Esophagus muscularis mucosa (tissue), 4 donors: ENCODE results near the gene RNASE2. TPM values are rescaled to one million over a fixed set of nuclear protein-coding genes. Genes with fewer than 3 reads are reported as not detected.
"Not testable (repeated sequence)": the region's sequence is repeated elsewhere in the genome, so short reads cannot be mapped to it uniquely, and the experiment has no call there.

Source experiments
- DNase-seq: peaks from one replicate; pipeline ENCODE4 v3.0.0-alpha.2; 2017; ENCODE audit errors: extremely low spot score
- H3K27ac ChIP-seq, 4 donors: fragments of 200-600 bp; sonication (generic); replicated peaks in 1 of 4; 1 replicate in 3 of 4; 2 replicates in 1 of 4; pipeline ENCODE4 v1.5.1; 2016 to 2019; ENCODE audit warnings: mild to moderate bottlenecking in 1 of 4
- H3K27me3 ChIP-seq, 4 donors: fragments of 200-600 bp; sonication (generic); one replicate each; pipeline versions ENCODE4 v1.5.1 to v1.6.0; 2016 to 2019
- H3K36me3 ChIP-seq, 4 donors: fragments of 200-600 bp; sonication (generic); one replicate each; pipeline ENCODE4 v1.5.1; 2016 to 2019
- H3K4me1 ChIP-seq, 4 donors: fragments of 200-600 bp; sonication (generic); one replicate each; pipeline ENCODE4 v1.5.1; 2016 to 2019
- H3K4me3 ChIP-seq, 4 donors: fragments of 200-600 bp; sonication (generic); 1 replicate in 2 of 4; 2 replicates in 2 of 4; pipeline ENCODE4 v1.5.1; 2016 to 2019; ENCODE audit warnings: mild to moderate bottlenecking in 4 of 4, moderate library complexity in 1 of 4
- H3K9me3 ChIP-seq, 4 donors: fragments of 200-600 bp; sonication (generic); 1 replicate in 3 of 4; 2 replicates in 1 of 4; pipeline ENCODE4 v1.5.1; 2016 to 2019
- EP300 ChIP-seq: sonication (generic); formaldehyde crosslinking; IDR thresholded peaks from one replicate; pipeline ENCODE4 v1.6.1; 2017; ENCODE audit warnings: antibody characterized with exemption
- POLR2A ChIP-seq: fragments of 450-650 bp; IDR thresholded peaks from one replicate; pipeline ENCODE4 v1.6.1; 2017; ENCODE audit warnings: antibody characterized with exemption, moderate library complexity, mild to moderate bottlenecking, low read depth
- POLR2AphosphoS5 ChIP-seq, 2 donors: sonication (generic); formaldehyde crosslinking; IDR thresholded peaks; one replicate each; pipeline ENCODE4 v1.6.1; 2017; ENCODE audit warnings: antibody characterized with exemption in 2 of 2
- WGBS: methylation state at CpG from one replicate; pipeline ENCODE4 v1.1.5; 2018; 5-methylcytosine and 5-hydroxymethylcytosine counted together
- intact Hi-C: fragments of 100-400 bp; cut with DNase I; formaldehyde crosslinking; loops from one replicate; pipeline ENCODE4 v1.15.1; 2023
- total RNA-seq, 4 donors: library from RNA; depleted of rRNA; stranded (reverse); fragments of >200 nt; gene quantifications; one replicate each; pipeline versions ENCODE4 v1.1.0 to v1.2.1, GENCODE V29; 2016
- TF ChIP-seq, protein P1 (sequence below), 3 experiments: fragments of 200-600 bp in 2 of 3; fragments of 450-650 bp in 1 of 3; sonication (generic) in 2 of 3; IDR thresholded peaks; one replicate each; pipeline ENCODE4 v1.5.1; 2017 to 2019; ENCODE audit warnings: antibody characterized with exemption in 3 of 3, mild to moderate bottlenecking in 2 of 3, moderate library complexity in 1 of 3

The RNASE2 gene
- 1 to 10 TPM in 3 of 4 donors, not detected in 1; 1.7 to 3.8 (median 2.1) TPM for total RNA-seq

DNA sequence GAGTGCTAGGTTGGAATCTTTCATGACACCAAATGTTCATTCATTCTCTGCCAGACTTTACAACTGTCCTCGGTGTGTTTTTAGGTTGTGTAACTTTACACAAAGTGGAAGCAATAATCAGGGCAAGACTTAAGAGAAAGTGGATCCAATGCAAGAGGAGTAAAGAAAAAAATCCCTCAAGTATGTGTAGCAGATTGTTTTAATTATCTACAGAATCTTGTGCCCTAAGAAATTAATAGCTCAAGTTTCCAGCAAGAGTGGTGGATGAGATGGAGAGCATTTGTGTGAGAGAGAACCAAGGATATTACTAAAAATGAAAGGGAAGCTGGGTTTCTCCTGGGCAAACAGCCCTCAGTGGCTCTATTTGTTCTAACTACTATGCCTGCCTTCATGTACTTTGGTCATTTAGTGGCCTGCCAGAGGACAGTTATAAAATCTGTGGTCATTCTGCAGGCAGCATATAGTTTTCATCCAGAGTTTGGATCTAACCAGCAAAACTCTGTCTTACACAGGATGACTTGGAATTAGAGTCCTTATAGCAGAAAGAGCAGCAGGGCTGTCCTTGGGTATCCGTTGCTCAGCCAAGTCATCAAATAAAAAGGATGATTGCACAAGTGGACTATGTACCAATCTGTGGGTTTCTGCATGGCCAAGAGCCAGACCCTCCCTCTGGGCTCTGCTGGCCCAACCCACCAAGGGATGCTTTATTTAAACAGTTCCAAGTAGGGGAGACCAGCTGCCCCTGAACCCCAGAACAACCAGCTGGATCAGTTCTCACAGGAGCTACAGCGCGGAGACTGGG lies at the start of gene RNASE2:
TSS of gene RNASE2 (plus strand) at position 752 of the 802 bp plus-strand sequence. CDS start 285 bp downstream, outside the sequence.
- DNase-seq, intact Hi-C loops, H3K4me3 ChIP-seq, H3K36me3 ChIP-seq, H3K9me3 ChIP-seq, H3K27ac ChIP-seq, H3K4me1 ChIP-seq: not testable (repeated sequence)
- peaks cover 0 to 12% (median 0%) of the 10 kb centered on the region in 4 donors for H3K27me3 ChIP-seq
- 59% methylated on average over 4 of the region's 4 CpGs for WGBS

DNA sequence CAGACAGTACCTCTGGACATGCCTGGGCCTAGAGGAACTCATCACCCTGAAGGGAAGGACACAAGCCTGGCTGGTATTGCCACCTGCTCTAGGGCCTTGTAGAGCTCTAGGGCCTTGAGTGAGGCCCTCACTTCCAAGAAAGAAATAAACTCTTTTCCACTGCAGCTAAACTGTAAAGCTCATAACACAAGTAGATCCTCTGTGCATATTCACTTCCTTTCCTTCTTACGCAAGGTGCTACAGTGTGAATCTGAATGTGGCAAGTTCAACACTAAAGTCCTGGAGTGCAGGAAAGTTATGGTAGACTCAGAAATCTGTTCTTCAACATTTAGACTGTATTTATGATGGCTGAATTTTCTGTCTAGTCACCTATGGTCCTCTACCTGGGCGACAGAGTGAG lies 49.6 kb upstream of the RNASE2 start:
- intact Hi-C loops = no loop called here
- no peak for TF ChIP-seq EP300
- WGBS = 90% methylated on average over 2 of the region's 2 CpGs
- Histone ChIP-seq H3K27me3 (no peaks in the 10 kb centered on the region), H3K4me3 (no peak overlapping the region), H3K36me3 (no peaks in the 10 kb centered on the region), H3K4me1 (no peaks in the 10 kb centered on the region), H3K9me3 (no peaks in the 10 kb centered on the region), H3K27ac (no peak overlapping the region)
- DNase-seq = no peak

DNA sequence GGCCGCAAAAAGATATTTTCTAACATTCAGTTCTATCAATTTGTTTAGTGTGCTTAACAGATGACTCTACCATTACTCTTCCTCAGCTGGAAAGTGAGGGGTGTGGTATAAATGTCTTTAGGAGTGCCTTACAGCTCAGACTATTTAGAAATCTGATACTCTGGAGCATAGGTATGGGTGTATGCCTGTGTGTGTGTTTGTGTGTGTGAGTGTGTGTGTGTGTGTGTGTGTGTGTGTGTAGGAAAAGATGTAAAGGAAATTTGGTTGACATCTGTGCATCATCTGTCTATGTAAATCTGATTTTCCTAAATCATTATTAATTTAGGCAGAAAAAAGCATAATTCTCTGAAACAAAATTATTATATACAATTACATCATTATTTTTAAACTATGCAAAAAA lies 48.1 kb upstream of the RNASE2 start:
- WGBS = 100% methylated on average over 1 of the region's 1 CpG
- Histone ChIP-seq H3K9me3 (no peaks in the 10 kb centered on the region), H3K27me3 (peaks cover 0 to 7% (median 0%) of the 10 kb centered on the region in 4 donors), H3K27ac (no peak overlapping the region), H3K36me3 (no peaks in the 10 kb centered on the region), H3K4me3 (no peak overlapping the region), H3K4me1 (no peaks in the 10 kb centered on the region)
- intact Hi-C loops = no loop called here
- TF ChIP-seq EP300 (no peak), POLR2AphosphoS5 (IDR thresholded peaks at IDR 0.05) (no peak), POLR2A (no peak)
- TF ChIP-seq, protein P1, sequence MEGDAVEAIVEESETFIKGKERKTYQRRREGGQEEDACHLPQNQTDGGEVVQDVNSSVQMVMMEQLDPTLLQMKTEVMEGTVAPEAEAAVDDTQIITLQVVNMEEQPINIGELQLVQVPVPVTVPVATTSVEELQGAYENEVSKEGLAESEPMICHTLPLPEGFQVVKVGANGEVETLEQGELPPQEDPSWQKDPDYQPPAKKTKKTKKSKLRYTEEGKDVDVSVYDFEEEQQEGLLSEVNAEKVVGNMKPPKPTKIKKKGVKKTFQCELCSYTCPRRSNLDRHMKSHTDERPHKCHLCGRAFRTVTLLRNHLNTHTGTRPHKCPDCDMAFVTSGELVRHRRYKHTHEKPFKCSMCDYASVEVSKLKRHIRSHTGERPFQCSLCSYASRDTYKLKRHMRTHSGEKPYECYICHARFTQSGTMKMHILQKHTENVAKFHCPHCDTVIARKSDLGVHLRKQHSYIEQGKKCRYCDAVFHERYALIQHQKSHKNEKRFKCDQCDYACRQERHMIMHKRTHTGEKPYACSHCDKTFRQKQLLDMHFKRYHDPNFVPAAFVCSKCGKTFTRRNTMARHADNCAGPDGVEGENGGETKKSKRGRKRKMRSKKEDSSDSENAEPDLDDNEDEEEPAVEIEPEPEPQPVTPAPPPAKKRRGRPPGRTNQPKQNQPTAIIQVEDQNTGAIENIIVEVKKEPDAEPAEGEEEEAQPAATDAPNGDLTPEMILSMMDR (IDR thresholded peaks at IDR 0.05) = no peak
- no peak for DNase-seq

DNA sequence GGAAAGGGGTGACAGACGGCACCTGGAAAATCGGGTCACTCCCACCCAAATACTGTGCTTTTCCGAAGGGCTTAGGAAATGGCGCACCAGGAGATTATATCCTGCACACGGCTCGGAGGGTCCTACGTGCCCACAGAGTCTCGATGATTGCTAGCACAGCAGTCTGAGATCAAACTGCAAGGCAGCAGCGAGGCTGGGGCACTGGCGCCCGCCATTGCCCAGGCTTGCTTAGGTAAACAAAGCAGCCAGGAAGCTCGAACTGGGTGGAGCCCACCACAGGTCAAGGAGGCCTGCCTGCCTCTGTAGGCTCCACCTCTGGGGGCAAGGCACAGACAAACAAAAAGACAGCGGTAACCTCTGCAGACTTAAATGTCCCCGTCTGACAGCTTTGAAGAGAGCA lies 44.5 kb upstream of the RNASE2 start:
- H3K4me1 ChIP-seq, H3K27me3 ChIP-seq, intact Hi-C loops, H3K27ac ChIP-seq, DNase-seq, H3K9me3 ChIP-seq, H3K4me3 ChIP-seq, H3K36me3 ChIP-seq: not testable (repeated sequence)
- WGBS = 67% methylated on average over 3 of the region's 14 CpGs

DNA sequence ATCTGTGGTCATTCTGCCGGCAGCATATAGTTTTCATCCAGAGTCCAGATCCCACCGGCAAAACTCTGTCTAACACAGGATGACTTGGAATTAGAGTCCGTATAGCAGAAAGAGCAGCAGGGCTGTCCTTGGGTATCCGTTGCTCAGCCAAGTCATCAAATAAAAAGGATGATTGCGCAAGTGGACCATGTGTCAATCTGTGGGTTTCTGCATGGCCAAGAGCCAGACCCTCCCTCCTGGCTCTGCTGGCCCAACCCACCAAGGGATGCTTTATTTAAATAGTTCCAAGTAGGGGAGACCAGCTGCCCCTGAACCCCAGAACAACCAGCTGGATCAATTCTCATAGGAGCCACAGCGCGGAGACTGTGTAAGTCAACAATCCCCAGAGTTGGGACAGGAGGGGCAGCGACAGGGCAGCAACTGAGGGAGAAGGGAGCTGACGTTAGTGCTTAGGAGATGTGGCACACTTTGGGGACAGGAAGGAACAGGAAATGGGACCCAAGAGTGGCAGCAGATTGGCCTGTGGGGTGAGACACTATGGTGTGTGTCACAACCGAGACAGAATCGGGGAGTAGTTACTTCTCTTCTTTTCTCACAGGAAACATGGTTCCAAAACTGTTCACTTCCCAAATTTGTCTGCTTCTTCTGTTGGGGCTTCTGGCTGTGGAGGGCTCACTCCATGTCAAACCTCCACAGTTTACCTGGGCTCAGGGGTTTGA lies 36.1 kb upstream of the RNASE2 start:
- H3K4me1 ChIP-seq, H3K9me3 ChIP-seq, H3K4me3 ChIP-seq, intact Hi-C loops, H3K36me3 ChIP-seq, DNase-seq, H3K27ac ChIP-seq: not testable (repeated sequence)
- peaks cover 0 to 19% (median 0%) of the 10 kb centered on the region in 4 donors for H3K27me3 ChIP-seq
- WGBS = 66% methylated on average over 11 of the region's 11 CpGs

DNA sequence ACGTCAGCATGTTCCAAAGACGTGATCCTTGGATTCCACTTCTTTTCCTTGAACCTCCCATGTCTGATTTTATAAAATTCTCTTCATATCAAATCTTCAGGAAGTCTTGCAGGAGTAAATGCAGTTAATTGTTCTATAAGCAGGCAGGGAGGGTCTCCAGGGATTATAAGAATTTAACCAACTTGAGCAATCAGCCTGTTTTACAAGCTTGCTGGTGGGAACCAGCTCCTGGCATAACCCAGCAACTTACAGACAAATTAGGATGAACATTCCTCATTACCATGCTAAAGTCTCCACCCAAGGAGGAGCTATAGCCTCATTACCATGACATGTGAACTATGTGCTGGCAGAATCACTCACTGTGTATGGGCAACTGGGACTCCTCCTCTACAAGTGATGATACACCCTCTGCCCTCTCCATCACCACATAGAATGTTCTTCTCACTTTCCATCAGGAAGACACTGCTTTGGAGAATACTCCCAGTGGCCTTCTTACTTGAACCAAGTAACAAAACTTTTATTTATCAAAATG lies 31.5 kb upstream of the RNASE2 start:
- H3K4me1 ChIP-seq, H3K9me3 ChIP-seq, intact Hi-C loops, H3K4me3 ChIP-seq, H3K27ac ChIP-seq, H3K36me3 ChIP-seq, DNase-seq: not testable (repeated sequence)
- H3K27me3 ChIP-seq = peaks cover 0 to 30% (median 0%) of the 10 kb centered on the region in 4 donors
- WGBS = 73% methylated on average over 2 of the region's 2 CpGs

DNA sequence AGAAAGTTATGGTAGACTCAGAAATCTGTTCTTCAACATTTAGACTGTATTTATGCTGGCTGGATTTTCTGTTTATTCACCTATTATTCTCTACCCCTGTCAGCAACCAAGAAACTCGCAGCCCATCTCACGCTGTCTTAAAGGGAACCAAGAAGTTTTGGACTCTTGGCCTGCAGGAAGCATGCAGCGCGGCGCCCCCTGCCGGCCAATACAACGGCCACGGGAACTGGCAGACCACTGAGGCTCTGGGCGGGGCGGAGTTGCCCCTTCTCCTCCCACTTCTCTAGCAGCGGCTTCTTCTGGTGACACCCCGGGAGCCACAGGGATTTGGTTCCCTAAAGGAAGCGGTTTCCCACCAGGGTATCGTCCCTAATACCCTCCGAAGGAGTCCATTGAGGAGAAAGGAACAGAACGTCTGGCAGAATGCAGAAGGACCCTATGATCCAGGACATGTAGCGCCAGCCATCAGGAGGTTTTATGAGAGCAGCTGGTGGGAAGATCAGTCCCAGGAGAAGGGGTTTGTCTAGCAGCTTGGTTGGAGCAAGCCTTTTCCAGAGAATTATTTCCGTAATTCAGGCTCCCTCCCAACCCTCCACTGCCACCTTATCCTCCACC lies 21.0 kb upstream of the RNASE2 start:
- no peak for DNase-seq
- H3K27ac ChIP-seq = no peak overlapping the region
- H3K4me3 ChIP-seq = no peak overlapping the region
- H3K36me3 ChIP-seq = no peaks in the 10 kb centered on the region
- intact Hi-C loops = no loop called here
- TF ChIP-seq, protein P1 (IDR thresholded peaks at IDR 0.05) = peak in 2 of 3 experiments; percentile 20 to 30
- no peak for TF ChIP-seq POLR2A
- 31% methylated on average over 16 of the region's 18 CpGs for WGBS
- no peaks in the 10 kb centered on the region for H3K4me1 ChIP-seq
- H3K27me3 ChIP-seq = peaks cover 0 to 23% (median 0%) of the 10 kb centered on the region in 4 donors
- no peaks in the 10 kb centered on the region for H3K9me3 ChIP-seq
